ENCODE measurements around the gene DEAF1. TPM values are rescaled to one million over a fixed set of nuclear protein-coding genes. Genes with fewer than 3 reads are reported as not detected.

The DEAF1 gene
- total RNA-seq, 1 experiment from 2014 or later: 50.6 TPM

GRCh38 chr11:689625-690024 is 5.4 kb downstream of the DEAF1 start:
- ChIA-PET CTCF (no interaction called here), POLR2A (interaction anchor here (0.6 to 0.7 kb wide), 2 partner anchors 74 to 295 kb away, joined by 3 to 6 read pairs; partner anchors contain the start of gene PKP3)
- no peaks in the 10 kb centered on the region for H3K27me3 ChIP-seq (replicated peaks; ENCODE audit: control insufficient read depth, insufficient read depth, low read length)
- Mint-ChIP-seq H3K4me3 (ENCODE audit: unreplicated experiment) (no peak overlapping the region), H3K27ac (ENCODE audit: unreplicated experiment) (no peak overlapping the region), H3K27me3 (ENCODE audit: insufficient read depth, unreplicated experiment) (no peaks in the 10 kb centered on the region), H3K9me3 (ENCODE audit: unreplicated experiment) (no peaks in the 10 kb centered on the region), H3K36me3 (ENCODE audit: insufficient read depth, unreplicated experiment) (peaks cover 60% of the 10 kb centered on the region), H3K4me1 (ENCODE audit: low read depth, unreplicated experiment) (peaks cover 15% of the 10 kb centered on the region)
- peaks cover 10% of the 10 kb centered on the region for H3K4me1 ChIP-seq
- TF ChIP-seq CTCF (IDR thresholded peaks at IDR 0.05; ENCODE audit: insufficient read depth in 1 of 2, low read depth in 1 of 2, low read length in 1 of 2, severe bottlenecking in 1 of 2, unreplicated experiment in 1 of 2): no peak
- DNase-seq: no peak
- peaks cover 6% of the 10 kb centered on the region; the same call in 1 of the 2 replicates for H3K36me3 ChIP-seq (ENCODE audit: control insufficient read depth, insufficient read depth, low read length)
- H3K9me3 ChIP-seq: no peaks in the 10 kb centered on the region
- intact Hi-C loops (cut with micrococcal nuclease; ENCODE audit: unreplicated experiment): loop anchor here (10.0 kb wide), 1 partner anchor 125 kb away; the partner anchor contains the start of genes LMNTD2 and RASSF7
- no peak overlapping the region for H3K4me3 ChIP-seq (ENCODE audit: low read depth, low read length)
- BruUV-seq (replicated peaks): no TSS peak

GRCh38 chr11:688681-689080 is 6.3 kb downstream of the DEAF1 start:
- H3K4me1 Mint-ChIP-seq (ENCODE audit: low read depth, unreplicated experiment): peaks cover 12% of the 10 kb centered on the region
- Histone ChIP-seq H3K4me3 (ENCODE audit: low read depth, low read length) (no peak overlapping the region), H3K9me3 (no peaks in the 10 kb centered on the region), H3K27me3 (replicated peaks; ENCODE audit: control insufficient read depth, insufficient read depth, low read length) (no peaks in the 10 kb centered on the region), H3K36me3 (ENCODE audit: control insufficient read depth, insufficient read depth, low read length) (peaks cover 7% of the 10 kb centered on the region; the same call in 1 of the 2 replicates), H3K4me1 (peaks cover 6% of the 10 kb centered on the region)
- H3K27me3 Mint-ChIP-seq (ENCODE audit: insufficient read depth, unreplicated experiment): no peaks in the 10 kb centered on the region
- ChIA-PET POLR2A (no interaction called here), CTCF (no interaction called here)
- intact Hi-C loops (cut with micrococcal nuclease; ENCODE audit: unreplicated experiment): no loop called here
- H3K36me3 Mint-ChIP-seq (ENCODE audit: insufficient read depth, unreplicated experiment): peaks cover 60% of the 10 kb centered on the region
- DNase-seq: no peak
- no peak overlapping the region for H3K27ac Mint-ChIP-seq (ENCODE audit: unreplicated experiment)
- no peak for TF ChIP-seq CTCF (IDR thresholded peaks at IDR 0.05; ENCODE audit: insufficient read depth in 1 of 2, low read depth in 1 of 2, low read length in 1 of 2, severe bottlenecking in 1 of 2, unreplicated experiment in 1 of 2)
- H3K9me3 Mint-ChIP-seq (ENCODE audit: unreplicated experiment): no peaks in the 10 kb centered on the region
- H3K4me3 Mint-ChIP-seq (ENCODE audit: unreplicated experiment): no peak overlapping the region
- BruUV-seq (replicated peaks): no TSS peak

- intact Hi-C loops (cut with micrococcal nuclease; ENCODE audit: unreplicated experiment): no loop called here
- Mint-ChIP-seq H3K4me1 (ENCODE audit: low read depth, unreplicated experiment) (peaks cover 4% of the 10 kb centered on the region), H3K9me3 (ENCODE audit: unreplicated experiment) (no peaks in the 10 kb centered on the region), H3K4me3 (ENCODE audit: unreplicated experiment) (no peak overlapping the region), H3K36me3 (ENCODE audit: insufficient read depth, unreplicated experiment) (peaks cover 62% of the 10 kb centered on the region), H3K27ac (ENCODE audit: unreplicated experiment) (peak overlapping the region; percentile 56), H3K27me3 (ENCODE audit: insufficient read depth, unreplicated experiment) (no peaks in the 10 kb centered on the region)
- CTCF ChIA-PET: no interaction called here
- no TSS peak for BruUV-seq (replicated peaks)
- Histone ChIP-seq H3K4me1 (no peaks in the 10 kb centered on the region), H3K27me3 (replicated peaks; ENCODE audit: control insufficient read depth, insufficient read depth, low read length) (no peaks in the 10 kb centered on the region), H3K9me3 (no peaks in the 10 kb centered on the region), H3K36me3 (ENCODE audit: control insufficient read depth, insufficient read depth, low read length) (peaks cover 7% of the 10 kb centered on the region; the same call in 1 of the 2 replicates), H3K4me3 (ENCODE audit: low read depth, low read length) (no peak overlapping the region)
- DNase-seq: no peak
- no peak for TF ChIP-seq CTCF (IDR thresholded peaks at IDR 0.05; ENCODE audit: insufficient read depth in 1 of 2, low read depth in 1 of 2, low read length in 1 of 2, severe bottlenecking in 1 of 2, unreplicated experiment in 1 of 2)
- POLR2A ChIA-PET: no interaction called here
Observed at GRCh38 chr11:687751-688150, 7.3 kb downstream of the DEAF1 start.

All from Caco-2 (cell line).